GM23338 (cell line): ENCODE measurements around the gene ZNRD2. TPM values are rescaled to one million over a fixed set of nuclear protein-coding genes. Genes with fewer than 3 reads are reported as not detected.

Experiments
- ATAC-seq: fragments of 200-7000 bp; cut with Tn5 transposase; 3 replicates; pipeline ENCODE4 v1.9.1; 2020
- DNase-seq: peaks from one replicate; pipeline ENCODE4 v3.0.0-alpha.2; 2015; ENCODE audit warnings: low spot score
- H2AFZ ChIP-seq: fragments of 200-600 bp; sonication (generic); 2 replicates; pipeline ENCODE4 v1.8.0; 2016; ENCODE audit warnings: antibody characterized with exemption, mild to moderate bottlenecking, moderate library complexity
- H3F3A ChIP-seq: fragments of 200-600 bp; sonication (generic); replicated peaks from 2 replicates; pipeline ENCODE4 v1.8.0; 2017; ENCODE audit warnings: antibody characterized with exemption, mixed run types, low read depth
- H3K27ac ChIP-seq: fragments of 200-600 bp; sonication (generic); 2 replicates; pipeline ENCODE4 v1.6.1; 2016; ENCODE audit warnings: low read depth
- H3K27me3 ChIP-seq: fragments of 200-600 bp; sonication (generic); 2 replicates; pipeline ENCODE4 v1.8.0; 2016; ENCODE audit warnings: mild to moderate bottlenecking, mixed run types, moderate library complexity; ENCODE audit not compliant: insufficient read depth
- H3K36me3 ChIP-seq: fragments of 200-600 bp; sonication (generic); 2 replicates; pipeline ENCODE4 v1.8.0; 2016; ENCODE audit warnings: mild to moderate bottlenecking; ENCODE audit not compliant: insufficient read depth
- H3K4me1 ChIP-seq: fragments of 200-600 bp; sonication (generic); 2 replicates; pipeline ENCODE4 v1.8.0; 2016; ENCODE audit warnings: mild to moderate bottlenecking, moderate library complexity; ENCODE audit not compliant: insufficient read depth
- H3K4me2 ChIP-seq: fragments of 200-600 bp; sonication (generic); 2 replicates; pipeline ENCODE4 v1.7.1; 2017; ENCODE audit warnings: mixed run types
- H3K4me3 ChIP-seq: fragments of 200-600 bp; sonication (generic); 2 replicates; pipeline ENCODE4 v1.6.1; 2016; ENCODE audit warnings: mixed run types
- H3K79me2 ChIP-seq: fragments of 200-600 bp; sonication (generic); replicated peaks from 2 replicates; pipeline ENCODE4 v1.8.0; 2017; ENCODE audit warnings: mild to moderate bottlenecking; ENCODE audit not compliant: insufficient read depth
- H3K9me2 ChIP-seq: fragments of 200-600 bp; sonication (generic); 2 replicates; pipeline ENCODE4 v1.8.0; 2017; ENCODE audit not compliant: insufficient read depth
- H4K20me1 ChIP-seq: fragments of 200-600 bp; sonication (generic); replicated peaks from 2 replicates; pipeline ENCODE4 v1.8.0; 2017; ENCODE audit warnings: mild to moderate bottlenecking; ENCODE audit not compliant: insufficient read depth
- H3K27ac Mint-ChIP-seq: 2 replicates; pipeline ENCODE4 v1.8.0; 2020; ENCODE audit warnings: inconsistent platforms, mild to moderate bottlenecking, moderate library complexity, mixed read lengths
- H3K27me3 Mint-ChIP-seq: 3 replicates; pipeline ENCODE4 v1.8.0; 2022; ENCODE audit warnings: low read depth, mild to moderate bottlenecking, moderate library complexity, mixed read lengths, inconsistent platforms; ENCODE audit not compliant: insufficient read depth, poor library complexity
- H3K36me3 Mint-ChIP-seq: 3 replicates; pipeline ENCODE4 v1.8.0; 2021; ENCODE audit warnings: low read depth, mild to moderate bottlenecking, inconsistent platforms, moderate library complexity, mixed read lengths
- H3K4me1 Mint-ChIP-seq: 3 replicates; pipeline ENCODE4 v1.8.0; 2020; ENCODE audit warnings: mild to moderate bottlenecking, inconsistent platforms, mixed read lengths
- H3K4me3 Mint-ChIP-seq: 3 replicates; pipeline ENCODE4 v1.8.0; 2021; ENCODE audit warnings: moderate library complexity, mild to moderate bottlenecking, inconsistent platforms, mixed read lengths
- H3K9me3 Mint-ChIP-seq: 3 replicates; pipeline ENCODE4 v1.8.0; 2020; ENCODE audit warnings: moderate library complexity, mild to moderate bottlenecking, inconsistent platforms, mixed read lengths
- CREB1 ChIP-seq: fragments of 250-450 bp; sonication (Bioruptor Pico); IDR thresholded peaks from 2 replicates; pipeline ENCODE4 v1.5.0; 2020; ENCODE audit warnings: low read depth, mild to moderate bottlenecking, moderate library complexity
- ETS1 ChIP-seq: IDR thresholded peaks from 2 replicates; pipeline ENCODE4 v1.6.1; 2016; ENCODE audit warnings: antibody characterized with exemption
- EZH2 ChIP-seq: fragments of 200-600 bp; sonication (generic); IDR thresholded peaks from one replicate; pipeline ENCODE4 v1.8.0; 2017; ENCODE audit warnings: antibody characterized with exemption, mild to moderate bottlenecking, low read depth; ENCODE audit not compliant: unreplicated experiment
- JUNB ChIP-seq: IDR thresholded peaks from one replicate; pipeline ENCODE4 v1.6.1; 2016; ENCODE audit warnings: antibody characterized with exemption; ENCODE audit not compliant: unreplicated experiment
- STAT1 ChIP-seq: IDR thresholded peaks from one replicate; pipeline ENCODE4 v1.6.1; 2016; ENCODE audit warnings: antibody characterized with exemption; ENCODE audit not compliant: unreplicated experiment
- ZNF114 ChIP-seq: fragments of 250-450 bp; sonication (Bioruptor Pico); IDR thresholded peaks from 2 replicates; pipeline ENCODE4 v1.5.0; 2020; ENCODE audit warnings: mild to moderate bottlenecking, moderate library complexity
- ZNF331 ChIP-seq: fragments of 250-450 bp; sonication (Bioruptor Pico); IDR thresholded peaks from 2 replicates; pipeline ENCODE4 v1.5.0; 2020; ENCODE audit warnings: low read depth, mild to moderate bottlenecking, moderate library complexity
- ZNF462 ChIP-seq: fragments of 250-450 bp; sonication (Bioruptor Pico); IDR thresholded peaks from 2 replicates; pipeline ENCODE4 v1.5.0; 2020; ENCODE audit warnings: mild to moderate bottlenecking, moderate library complexity
- polyA plus RNA-seq: library from polyadenylated mRNA; unstranded; fragments of >200 nt; fragmentation: Nextera tagmentation; extraction: Ambion mirVana; gene quantifications from 2 replicates; pipeline ENCODE4 v1.2.1, GENCODE V29; 2016
- total RNA-seq: library from RNA; depleted of rRNA; stranded (reverse); fragments of >200 nt; shearing (Covaris generic); gene quantifications from 2 replicates; pipeline ENCODE4 v1.2.3, GENCODE V29; 2014
- TF ChIP-seq, protein P1 (sequence below): IDR thresholded peaks from one replicate; pipeline ENCODE4 v1.6.1; 2018; ENCODE audit warnings: antibody characterized with exemption; ENCODE audit not compliant: unreplicated experiment

The ZNRD2 gene
- total and polyA plus RNA-seq, 2 experiments from 2014 or later: 78.6 to 148 TPM

DNA sequence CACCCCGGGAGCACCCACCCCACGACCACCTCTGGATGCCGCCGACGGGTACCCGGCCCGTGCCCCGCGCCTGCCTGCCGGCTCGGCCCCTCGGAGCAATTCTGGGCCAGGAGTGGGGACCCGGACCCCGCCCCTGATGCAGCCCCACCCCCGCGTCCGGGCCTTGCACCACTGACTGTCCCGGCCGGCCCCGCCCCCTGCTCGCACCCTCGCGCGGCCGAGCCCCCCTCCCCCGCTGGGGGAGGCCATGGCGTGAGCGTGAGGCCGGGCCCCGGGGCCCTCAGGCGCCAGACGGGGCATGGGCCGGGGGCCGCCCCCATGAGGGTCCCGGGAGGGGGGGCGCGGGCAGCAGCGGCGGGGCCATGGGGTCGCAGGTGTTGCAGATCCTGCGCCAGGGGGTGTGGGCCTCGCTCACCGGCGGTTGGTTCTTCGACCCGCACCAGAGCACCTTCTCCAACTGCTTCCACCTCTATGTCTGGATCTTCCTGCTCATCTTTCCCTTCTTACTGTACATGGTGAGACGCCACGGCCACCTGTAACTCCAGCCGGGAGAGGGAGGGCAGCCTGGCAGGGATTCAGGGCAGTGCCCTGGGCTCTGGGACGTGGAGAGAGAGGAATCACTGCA lies 45.8 kb downstream of the ZNRD2 start:
- Histone ChIP-seq H4K20me1 (peaks cover 14% of the 10 kb centered on the region), H3K4me3 (peak overlapping the region; percentile 58), H3K27me3 (no peaks in the 10 kb centered on the region), H3K36me3 (no peaks in the 10 kb centered on the region; the same call in 1 of the 2 replicates), H3K9me2 (no peaks in the 10 kb centered on the region), H2AFZ (no peak overlapping the region), H3K79me2 (peaks cover 28% of the 10 kb centered on the region), H3K27ac (0 out of 2 replicates have a peak overlapping the region, but pooled peaks have one; percentile 50), H3F3A (peaks cover 7% of the 10 kb centered on the region), H3K4me2 (peak overlapping the region; percentile 97), H3K4me1 (peaks cover 14% of the 10 kb centered on the region; the same call in 1 of the 2 replicates)
- peaks cover 26% of the 10 kb centered on the region for H3K27me3 Mint-ChIP-seq
- no peak for TF ChIP-seq JUNB
- no peak for TF ChIP-seq ETS1
- no peak for TF ChIP-seq ZNF462 (CRISPR knock-in tag)
- TF ChIP-seq, protein P1, sequence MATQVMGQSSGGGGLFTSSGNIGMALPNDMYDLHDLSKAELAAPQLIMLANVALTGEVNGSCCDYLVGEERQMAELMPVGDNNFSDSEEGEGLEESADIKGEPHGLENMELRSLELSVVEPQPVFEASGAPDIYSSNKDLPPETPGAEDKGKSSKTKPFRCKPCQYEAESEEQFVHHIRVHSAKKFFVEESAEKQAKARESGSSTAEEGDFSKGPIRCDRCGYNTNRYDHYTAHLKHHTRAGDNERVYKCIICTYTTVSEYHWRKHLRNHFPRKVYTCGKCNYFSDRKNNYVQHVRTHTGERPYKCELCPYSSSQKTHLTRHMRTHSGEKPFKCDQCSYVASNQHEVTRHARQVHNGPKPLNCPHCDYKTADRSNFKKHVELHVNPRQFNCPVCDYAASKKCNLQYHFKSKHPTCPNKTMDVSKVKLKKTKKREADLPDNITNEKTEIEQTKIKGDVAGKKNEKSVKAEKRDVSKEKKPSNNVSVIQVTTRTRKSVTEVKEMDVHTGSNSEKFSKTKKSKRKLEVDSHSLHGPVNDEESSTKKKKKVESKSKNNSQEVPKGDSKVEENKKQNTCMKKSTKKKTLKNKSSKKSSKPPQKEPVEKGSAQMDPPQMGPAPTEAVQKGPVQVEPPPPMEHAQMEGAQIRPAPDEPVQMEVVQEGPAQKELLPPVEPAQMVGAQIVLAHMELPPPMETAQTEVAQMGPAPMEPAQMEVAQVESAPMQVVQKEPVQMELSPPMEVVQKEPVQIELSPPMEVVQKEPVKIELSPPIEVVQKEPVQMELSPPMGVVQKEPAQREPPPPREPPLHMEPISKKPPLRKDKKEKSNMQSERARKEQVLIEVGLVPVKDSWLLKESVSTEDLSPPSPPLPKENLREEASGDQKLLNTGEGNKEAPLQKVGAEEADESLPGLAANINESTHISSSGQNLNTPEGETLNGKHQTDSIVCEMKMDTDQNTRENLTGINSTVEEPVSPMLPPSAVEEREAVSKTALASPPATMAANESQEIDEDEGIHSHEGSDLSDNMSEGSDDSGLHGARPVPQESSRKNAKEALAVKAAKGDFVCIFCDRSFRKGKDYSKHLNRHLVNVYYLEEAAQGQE: no peak
- no peak for TF ChIP-seq ZNF331
- no peak for TF ChIP-seq ZNF114 (CRISPR knock-in tag)
- no peak for TF ChIP-seq CREB1
- no peak for TF ChIP-seq STAT1
- TF ChIP-seq EZH2: no peak
- H3K4me3 Mint-ChIP-seq: peak overlapping the region; percentile 94
- H3K36me3 Mint-ChIP-seq: peaks cover 21% of the 10 kb centered on the region
- peaks cover 16% of the 10 kb centered on the region for H3K4me1 Mint-ChIP-seq
- H3K27ac Mint-ChIP-seq: peak overlapping the region; percentile 93
- no peaks in the 10 kb centered on the region; the same call in 2 of the 3 replicates for H3K9me3 Mint-ChIP-seq
- DNase-seq (peak; percentile 57), ATAC-seq (peak; percentile 10)
